PC-9 (cell line): ENCODE data around the gene EIF2AK3. TPM values are rescaled to one million over a fixed set of nuclear protein-coding genes. Genes with fewer than 3 reads are reported as not detected.

Experiments used
- BruUV-seq: library from RNA; stranded (reverse); fragments of 400-500 nt; replicated peaks from 2 replicates; lab custom pipeline; 2021; lab: Mats Ljungman, UMichigan
- CTCF ChIA-PET: fragments of 300-600 bp; sonication (Branson Sonifier 250); formaldehyde crosslinking; loops from one replicate; lab custom pipeline; 2022; ENCODE audit warnings: antibody characterized with exemption; lab: Charles Lee
- POLR2A ChIA-PET: fragments of 300-600 bp; sonication (Branson Sonifier 250); formaldehyde crosslinking; loops from one replicate; lab custom pipeline; 2022; ENCODE audit warnings: antibody characterized with exemption; ENCODE audit not compliant: unreplicated experiment; lab: Charles Lee
- DNase-seq, 2 experiments: peaks; one replicate each; pipeline versions ENCODE4 v3.0.0 to v3.0.0-alpha.2; 2015 to 2022; ENCODE audit warnings: mixed read lengths in 1 of 2
- H2AFZ ChIP-seq: fragments of 200-600 bp; sonication (generic); 2 replicates; pipeline ENCODE4 v1.8.1; 2017; ENCODE audit warnings: antibody characterized with exemption
- H3F3A ChIP-seq: fragments of 200-600 bp; sonication (generic); 2 replicates; pipeline ENCODE4 v1.8.1; 2017; ENCODE audit warnings: antibody characterized with exemption, mild to moderate bottlenecking, low read depth; ENCODE audit not compliant: insufficient read depth
- H3K27ac ChIP-seq: fragments of 200-600 bp; sonication (generic); 2 replicates; pipeline ENCODE4 v1.6.1; 2016; ENCODE audit warnings: mixed run types
- H3K27me3 ChIP-seq: fragments of 200-600 bp; sonication (generic); 2 replicates; pipeline ENCODE4 v1.6.1; 2016; ENCODE audit warnings: low read depth, mixed run types; ENCODE audit not compliant: insufficient read depth
- H3K36me3 ChIP-seq: fragments of 200-600 bp; sonication (generic); 2 replicates; pipeline ENCODE4 v1.6.1; 2016; ENCODE audit warnings: low read depth, mixed run types
- H3K4me1 ChIP-seq: fragments of 200-600 bp; sonication (generic); replicated peaks from 2 replicates; pipeline ENCODE4 v1.6.1; 2016; ENCODE audit warnings: mixed run types; ENCODE audit not compliant: insufficient read depth
- H3K4me2 ChIP-seq: fragments of 200-600 bp; sonication (generic); 2 replicates; pipeline ENCODE4 v1.6.1; 2017; ENCODE audit warnings: mixed run types
- H3K4me3 ChIP-seq: fragments of 200-600 bp; sonication (generic); 2 replicates; pipeline ENCODE4 v1.6.1; 2016; ENCODE audit warnings: mixed run types
- H3K79me2 ChIP-seq: fragments of 200-600 bp; sonication (generic); 2 replicates; pipeline ENCODE4 v1.6.1; 2017; ENCODE audit warnings: low read depth, mixed run types
- H3K9me2 ChIP-seq: fragments of 200-600 bp; sonication (generic); 2 replicates; pipeline ENCODE4 v1.8.1; 2017; ENCODE audit warnings: mild to moderate bottlenecking; ENCODE audit not compliant: insufficient read depth
- H3K9me3 ChIP-seq: fragments of 200-600 bp; sonication (generic); 2 replicates; pipeline ENCODE4 v1.8.1; 2016; ENCODE audit warnings: low read depth; ENCODE audit not compliant: insufficient read depth
- H4K20me1 ChIP-seq: fragments of 200-600 bp; sonication (generic); 2 replicates; pipeline ENCODE4 v1.8.1; 2017; ENCODE audit not compliant: insufficient read depth
- CTCF ChIP-seq: fragments of 200-600 bp; sonication (generic); conservative IDR thresholded peaks from 2 replicates; pipeline ENCODE4 v1.6.1; 2017; ENCODE audit warnings: mixed run types, antibody characterized with exemption, mild to moderate bottlenecking, moderate library complexity
- EZH2 ChIP-seq: fragments of 200-600 bp; sonication (generic); IDR thresholded peaks from 2 replicates; pipeline ENCODE4 v1.8.0; 2017; ENCODE audit warnings: antibody characterized with exemption, low read depth
- intact Hi-C: fragments of 100-400 bp; cut with micrococcal nuclease; formaldehyde crosslinking; loops from one replicate; pipeline ENCODE4 v1.10.0; 2022; ENCODE audit not compliant: unreplicated experiment
- total RNA-seq: library from RNA; stranded (reverse); gene quantifications from 2 replicates; pipeline ENCODE4 v1.2.3, GENCODE V29; 2021

Gene EIF2AK3
- total RNA-seq, 1 experiment from 2014 or later, result 8.8 TPM

- Histone ChIP-seq H3K36me3 (no peaks in the 10 kb centered on the region), H2AFZ (no peak overlapping the region), H3K9me3 (no peaks in the 10 kb centered on the region), H4K20me1 (no peaks in the 10 kb centered on the region), H3K4me3 (no peak overlapping the region), H3K4me1 (peaks cover 25% of the 10 kb centered on the region), H3K27me3 (no peaks in the 10 kb centered on the region), H3F3A (peaks cover 14% of the 10 kb centered on the region), H3K4me2 (no peak overlapping the region), H3K79me2 (peaks cover 6% of the 10 kb centered on the region; the same call in 1 of the 2 replicates), H3K27ac (peak overlapping the region; percentile 75), H3K9me2 (no peaks in the 10 kb centered on the region)
- intact Hi-C loops, result no loop called here
- TF ChIP-seq EZH2 (no peak), CTCF (no peak)
- POLR2A ChIA-PET, result no interaction called here
- no TSS peak for BruUV-seq
- no peak for DNase-seq
- CTCF ChIA-PET, result interaction anchor here (0.7 kb wide), 1 partner anchor 8 kb away, joined by 5 read pairs; no protein-coding TSS in a partner anchor
Measured at GRCh38 chr2:88608184-88608583, 19.1 kb downstream of the EIF2AK3 start.

GRCh38 chr2:88607416-88607815, 19.8 kb downstream of the EIF2AK3 start:
- no peaks in the 10 kb centered on the region for H4K20me1 ChIP-seq
- no peak for DNase-seq
- no peaks in the 10 kb centered on the region for H3K27me3 ChIP-seq
- peaks cover 25% of the 10 kb centered on the region for H3K4me1 ChIP-seq
- ChIA-PET POLR2A (no interaction called here), CTCF (no interaction called here)
- intact Hi-C loops, result no loop called here
- H3K4me2 ChIP-seq, result no peak overlapping the region
- no peak overlapping the region for H2AFZ ChIP-seq
- no peak overlapping the region for H3K27ac ChIP-seq
- no peaks in the 10 kb centered on the region for H3K9me3 ChIP-seq
- H3K4me3 ChIP-seq, result no peak overlapping the region
- peaks cover 6% of the 10 kb centered on the region; the same call in 1 of the 2 replicates for H3K79me2 ChIP-seq
- no peaks in the 10 kb centered on the region for H3K9me2 ChIP-seq
- TF ChIP-seq EZH2 (no peak), CTCF (no peak)
- no TSS peak for BruUV-seq
- H3F3A ChIP-seq, result peaks cover 14% of the 10 kb centered on the region
- H3K36me3 ChIP-seq, result no peaks in the 10 kb centered on the region

DNA sequence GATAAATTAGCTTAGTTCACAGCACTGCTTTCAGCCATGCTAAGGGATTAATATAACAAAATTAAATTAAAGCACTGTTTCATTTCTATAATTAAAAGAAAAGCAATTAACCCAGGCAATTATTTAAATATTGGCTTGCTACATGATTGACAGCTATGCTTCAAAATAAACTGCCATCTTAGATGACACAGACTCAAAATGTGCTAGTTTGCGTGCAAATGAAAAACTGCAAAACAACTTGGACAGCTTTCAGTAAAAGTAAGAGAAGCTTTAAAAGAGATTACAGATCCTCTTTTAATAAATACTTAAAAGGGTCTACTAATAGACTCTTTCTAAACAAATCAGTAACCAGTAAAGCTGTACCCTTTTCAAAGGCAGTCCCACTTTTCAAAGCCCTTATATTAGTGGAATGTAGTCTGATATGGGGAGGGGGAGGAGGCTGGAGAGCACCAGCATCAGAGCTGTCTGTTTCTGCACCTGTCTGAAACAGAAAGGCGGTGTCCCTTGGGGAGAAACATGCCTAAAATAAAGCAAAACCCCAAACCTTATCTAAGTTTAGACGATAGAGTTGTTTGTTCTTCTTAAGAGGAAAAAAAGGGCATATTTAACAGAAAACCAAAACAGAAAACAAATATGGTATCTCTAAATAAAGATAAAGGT, 20.8 kb downstream of the EIF2AK3 start:
- Histone ChIP-seq H3K27me3 (no peaks in the 10 kb centered on the region), H3K9me2 (no peaks in the 10 kb centered on the region; the same call in 1 of the 2 replicates), H3K4me2 (no peak overlapping the region), H3K36me3 (no peaks in the 10 kb centered on the region), H3K79me2 (peaks cover 6% of the 10 kb centered on the region), H3K27ac (no peak overlapping the region), H3K4me3 (no peak overlapping the region), H3K9me3 (no peaks in the 10 kb centered on the region), H4K20me1 (no peaks in the 10 kb centered on the region), H3F3A (peaks cover 16% of the 10 kb centered on the region), H2AFZ (no peak overlapping the region), H3K4me1 (peaks cover 25% of the 10 kb centered on the region)
- BruUV-seq, result no TSS peak
- no peak for DNase-seq
- POLR2A ChIA-PET, result no interaction called here
- TF ChIP-seq EZH2 (no peak), CTCF (no peak)
- intact Hi-C loops, result no loop called here
- CTCF ChIA-PET, result no interaction called here
